Stimulated activated CD4-positive, alpha-beta T cell treated with anti-CD3 and anti-CD28 coated beads, Interleukin-4, amount 100 ng/mL, for 1 hour (primary cell): ENCODE measurements around the gene ZNF346.
A peak's percentile ranks its signal among the peaks of the same experiment; 100 is the strongest.
"Not testable (repeated sequence)": the region's sequence is repeated elsewhere in the genome, so short reads cannot be mapped to it uniquely, and the experiment has no call there.

Experiments
- DNase-seq: peaks from one replicate; pipeline ENCODE4 v3.0.0-alpha.2; 2020

Gene ZNF346

GRCh38 chr5:177022386-177023302 lies at the start of gene ZNF346:
ZNF346 (plus strand) TSS chr5:177022696; CDS start chr5:177022739, 43 bp downstream.
- peak; percentile 90 for DNase-seq

- no peak for DNase-seq
These were observed 42.8 kb upstream of the ZNF346 start for GRCh38 chr5:176979669-176980068.

GRCh38 chr5:176980818-176981217 lies 41.7 kb upstream of the ZNF346 start:
- no peak for DNase-seq

- not testable (repeated sequence) for DNase-seq
These were observed 39.4 kb upstream of the ZNF346 start for GRCh38 chr5:176983112-176983511.

- not testable (repeated sequence) for DNase-seq
These were observed 38.9 kb upstream of the ZNF346 start for GRCh38 chr5:176983593-176983992.

GRCh38 chr5:176984176-176984575 lies 38.3 kb upstream of the ZNF346 start:
- not testable (repeated sequence) for DNase-seq

GRCh38 chr5:176985516-176985915 lies 37.0 kb upstream of the ZNF346 start:
- DNase-seq = no peak

- DNase-seq = no peak
These were observed 36.2 kb upstream of the ZNF346 start for GRCh38 chr5:176986280-176986679.

GRCh38 chr5:176987583-176987982 lies 34.9 kb upstream of the ZNF346 start:
- DNase-seq = no peak

GRCh38 chr5:176993081-176993480 lies 29.4 kb upstream of the ZNF346 start:
- DNase-seq = not testable (repeated sequence)

GRCh38 chr5:176994460-176995121 lies 27.9 kb upstream of the ZNF346 start:
- DNase-seq = no peak

GRCh38 chr5:176995122-176995490 lies 27.4 kb upstream of the ZNF346 start:
- no peak for DNase-seq

GRCh38 chr5:176995896-176996767 lies 26.4 kb upstream of the ZNF346 start:
- no peak for DNase-seq

GRCh38 chr5:176996780-176997179 lies 25.7 kb upstream of the ZNF346 start:
- DNase-seq = no peak

- no peak for DNase-seq
These were observed 23.7 kb upstream of the ZNF346 start for GRCh38 chr5:176998828-176999227.

GRCh38 chr5:176999526-176999925 lies 23.0 kb upstream of the ZNF346 start:
- DNase-seq = not testable (repeated sequence)

GRCh38 chr5:177003649-177004048 lies 18.8 kb upstream of the ZNF346 start:
- no peak for DNase-seq

- no peak for DNase-seq
These were observed 17.5 kb upstream of the ZNF346 start for GRCh38 chr5:177004961-177005360.

- DNase-seq = peak; percentile 71
These were observed 16.8 kb upstream of the ZNF346 start for GRCh38 chr5:177005619-177006264.

- DNase-seq = peak; percentile 92
These were observed 16.1 kb upstream of the ZNF346 start, which contains the start of gene UIMC1 for GRCh38 chr5:177006265-177006972. UIMC1 (minus strand) TSS chr5:177006779; CDS start chr5:176982615, 24,164 bp downstream.

- no peak for DNase-seq
These were observed 13.8 kb upstream of the ZNF346 start for GRCh38 chr5:177008716-177009115.

- no peak for DNase-seq
These were observed 12.3 kb upstream of the ZNF346 start for GRCh38 chr5:177010153-177010552.
